Gastroesophageal sphincter (tissue), 3 donors: Measurements from ENCODE around the gene TCF7L1.

Experiments used
- POLR2A ChIP-seq, 2 donors: fragments of 450-650 bp; IDR thresholded peaks; one replicate each; pipeline ENCODE4 v1.6.1; 2017; ENCODE audit warnings: antibody characterized with exemption in 2 of 2, mild to moderate bottlenecking in 2 of 2, moderate library complexity in 1 of 2
- POLR2AphosphoS5 ChIP-seq: sonication (generic); formaldehyde crosslinking; IDR thresholded peaks from one replicate; pipeline ENCODE4 v1.6.1; 2017; ENCODE audit warnings: antibody characterized with exemption
- TF ChIP-seq, protein P1 (sequence below), 4 experiments: fragments of 200-600 bp in 2 of 4; fragments of 450-650 bp in 2 of 4; sonication (generic) in 1 of 4; IDR thresholded peaks; one replicate each; pipeline ENCODE4 v1.5.1; 2017 to 2019; ENCODE audit warnings: antibody characterized with exemption in 4 of 4, mild to moderate bottlenecking in 2 of 4, moderate library complexity in 2 of 4

DNA sequence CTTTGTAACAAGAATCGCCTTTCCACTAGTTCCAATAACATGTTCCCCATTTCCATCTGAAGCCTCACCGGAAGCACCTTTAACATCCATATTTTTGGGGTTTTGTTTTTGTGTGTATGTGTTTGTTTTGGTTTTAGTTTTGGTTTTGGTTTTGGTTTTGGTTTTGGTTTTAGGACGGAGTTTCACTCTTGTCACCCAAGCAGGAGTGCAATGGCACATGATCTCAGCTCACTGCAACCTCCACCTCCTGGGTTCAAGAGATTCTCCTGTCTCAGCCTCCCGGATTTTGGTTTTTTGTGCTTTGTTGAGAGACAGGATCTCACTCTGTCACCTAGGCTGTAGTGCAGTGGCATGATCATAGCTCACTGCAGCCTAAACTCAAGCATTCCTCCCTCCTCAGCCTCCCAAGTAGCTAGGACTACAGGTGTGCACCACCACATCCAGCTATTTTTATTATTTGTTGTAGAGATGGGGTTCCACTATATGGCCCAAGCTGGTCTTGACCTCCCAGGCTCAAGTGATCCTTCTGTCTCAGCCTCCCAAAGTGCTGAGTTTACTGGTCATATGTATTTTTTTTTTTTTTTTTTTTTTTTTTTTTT is 158.3 kb downstream of the TCF7L1 start:
- TF ChIP-seq, protein P1, sequence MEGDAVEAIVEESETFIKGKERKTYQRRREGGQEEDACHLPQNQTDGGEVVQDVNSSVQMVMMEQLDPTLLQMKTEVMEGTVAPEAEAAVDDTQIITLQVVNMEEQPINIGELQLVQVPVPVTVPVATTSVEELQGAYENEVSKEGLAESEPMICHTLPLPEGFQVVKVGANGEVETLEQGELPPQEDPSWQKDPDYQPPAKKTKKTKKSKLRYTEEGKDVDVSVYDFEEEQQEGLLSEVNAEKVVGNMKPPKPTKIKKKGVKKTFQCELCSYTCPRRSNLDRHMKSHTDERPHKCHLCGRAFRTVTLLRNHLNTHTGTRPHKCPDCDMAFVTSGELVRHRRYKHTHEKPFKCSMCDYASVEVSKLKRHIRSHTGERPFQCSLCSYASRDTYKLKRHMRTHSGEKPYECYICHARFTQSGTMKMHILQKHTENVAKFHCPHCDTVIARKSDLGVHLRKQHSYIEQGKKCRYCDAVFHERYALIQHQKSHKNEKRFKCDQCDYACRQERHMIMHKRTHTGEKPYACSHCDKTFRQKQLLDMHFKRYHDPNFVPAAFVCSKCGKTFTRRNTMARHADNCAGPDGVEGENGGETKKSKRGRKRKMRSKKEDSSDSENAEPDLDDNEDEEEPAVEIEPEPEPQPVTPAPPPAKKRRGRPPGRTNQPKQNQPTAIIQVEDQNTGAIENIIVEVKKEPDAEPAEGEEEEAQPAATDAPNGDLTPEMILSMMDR (IDR thresholded peaks at IDR 0.05), result no peak
- no peak for TF ChIP-seq POLR2A (IDR thresholded peaks at IDR 0.05)
- TF ChIP-seq POLR2AphosphoS5, result no peak
